GM18868 (cell line): ENCODE data around the gene SPATA13.

Source experiments
- ATAC-seq: cut with Tn5 transposase; IDR thresholded peaks from one replicate; pipeline ENCODE4 v1.9.1; 2021; ENCODE audit warnings: mild to moderate bottlenecking, moderate library complexity; ENCODE audit not compliant: unreplicated experiment

The SPATA13 gene

DNA sequence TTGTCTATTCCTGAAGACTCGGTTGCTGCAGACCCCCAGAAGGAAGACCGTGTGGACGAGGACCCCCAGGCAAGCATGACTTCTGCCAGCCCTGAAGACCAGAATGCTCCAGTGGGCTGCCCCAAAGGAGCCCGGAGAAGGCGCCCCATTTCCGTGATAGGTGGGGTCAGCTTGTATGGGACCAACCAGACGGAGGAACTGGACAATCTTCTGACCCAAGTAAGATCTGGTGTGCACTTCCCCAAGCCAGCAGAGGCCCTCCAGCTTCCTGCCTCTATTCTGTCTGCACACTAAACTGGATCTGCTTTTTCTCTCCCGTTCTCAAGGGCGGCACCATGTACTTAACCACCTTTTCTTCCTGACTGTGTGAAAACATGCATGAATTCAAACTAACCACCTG, 89.1 kb downstream of the SPATA13 start:
- no peak for ATAC-seq

DNA sequence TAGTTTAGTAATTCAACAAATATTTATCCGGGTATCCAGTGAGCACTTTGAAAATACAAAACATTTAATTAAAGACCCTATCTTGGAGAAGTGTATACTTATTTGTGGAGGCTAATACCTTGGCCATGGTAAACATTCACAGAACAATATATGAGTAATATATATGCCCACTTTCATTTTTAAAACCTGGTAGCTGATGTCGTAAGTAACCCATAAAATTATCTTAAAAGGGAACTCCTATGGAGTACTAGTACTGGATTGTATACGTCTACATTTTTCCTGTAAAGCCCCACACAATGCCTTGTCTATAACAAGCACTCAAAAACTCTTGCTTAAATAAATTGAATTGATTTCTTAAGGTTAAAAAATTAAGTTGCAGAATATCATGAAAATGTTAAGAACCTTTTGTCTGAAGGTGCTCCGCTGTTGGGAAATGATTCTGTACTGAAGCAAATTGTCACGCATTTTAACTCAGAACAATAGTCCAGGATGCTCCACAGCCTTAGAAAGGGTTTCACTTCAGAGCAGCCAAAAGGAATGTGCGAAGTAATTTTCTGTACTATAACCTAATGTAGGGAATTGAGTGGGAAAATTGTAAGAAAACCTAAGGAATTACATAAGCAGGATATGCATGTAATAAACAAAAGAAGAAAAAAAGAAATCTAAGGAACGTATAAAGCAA, 90.0 kb downstream of the SPATA13 start:
- ATAC-seq, result no peak

DNA sequence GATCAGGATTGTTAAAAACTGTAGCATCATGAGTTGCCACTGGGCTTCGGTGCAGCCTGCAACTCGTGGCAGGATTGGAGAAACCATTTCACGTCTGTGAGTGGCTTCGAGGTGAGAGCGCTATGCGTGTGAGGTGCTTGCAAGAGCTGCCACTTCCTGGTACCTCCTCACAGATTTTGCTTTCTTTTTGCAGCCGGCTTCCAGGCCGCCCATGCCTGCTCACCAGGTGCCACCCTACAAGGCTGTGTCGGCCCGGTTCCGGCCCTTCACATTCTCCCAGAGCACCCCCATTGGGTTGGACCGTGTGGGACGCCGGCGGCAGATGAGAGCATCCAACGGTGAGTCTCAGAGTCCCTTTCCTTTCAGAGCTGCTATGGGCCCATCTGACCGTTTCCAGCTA, 91.0 kb downstream of the SPATA13 start:
- ATAC-seq, result no peak

DNA sequence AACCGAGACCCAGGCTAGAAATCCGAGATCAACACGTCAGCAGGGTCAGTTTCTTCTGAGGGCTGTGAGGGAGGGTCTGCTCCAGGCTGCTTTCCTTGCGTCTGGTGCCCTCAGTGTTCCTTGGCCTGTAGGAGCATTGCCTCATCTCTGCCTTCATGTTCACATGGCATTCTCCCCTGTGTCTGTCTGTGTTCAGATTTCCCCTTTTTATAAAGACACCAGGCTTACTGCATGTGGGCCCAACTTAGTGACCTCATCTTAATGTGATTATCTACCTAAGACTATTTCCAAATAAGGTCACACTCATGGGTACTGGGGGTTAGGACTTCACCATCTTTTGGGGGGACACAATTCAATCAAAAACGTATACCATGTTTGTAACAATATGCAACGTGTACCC, 91.6 kb downstream of the SPATA13 start:
- no peak for ATAC-seq

DNA sequence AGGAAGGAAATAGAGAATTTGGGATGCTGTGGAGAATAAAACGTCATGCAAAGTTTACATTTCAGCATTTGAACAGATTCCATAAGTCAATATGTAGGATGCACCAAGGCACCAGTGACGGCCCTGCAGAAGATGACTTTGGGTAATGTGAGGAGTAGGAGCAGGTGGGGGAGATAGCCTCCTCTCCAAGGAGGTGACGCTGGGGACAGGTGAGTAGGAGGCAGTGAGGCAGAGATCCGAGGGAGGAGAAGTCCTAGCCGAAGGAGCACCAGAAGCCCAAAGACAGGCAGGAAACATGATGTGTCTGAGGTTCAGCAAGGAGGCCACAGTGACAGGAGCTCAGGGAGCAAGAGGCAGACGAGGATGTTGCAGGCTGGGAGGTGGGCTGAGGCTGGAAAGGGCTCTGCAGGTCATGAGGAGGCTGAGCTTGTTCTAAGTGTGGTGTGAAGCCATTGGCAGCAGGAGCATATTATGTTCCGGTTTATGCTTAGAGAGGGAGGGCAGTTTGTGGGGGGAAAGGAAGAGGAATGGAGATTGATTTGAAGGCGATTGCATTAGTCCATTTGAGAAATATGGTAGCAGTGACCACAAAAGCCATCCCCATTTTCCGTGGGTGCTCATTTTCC, 93.1 kb downstream of the SPATA13 start:
- ATAC-seq, result no peak

DNA sequence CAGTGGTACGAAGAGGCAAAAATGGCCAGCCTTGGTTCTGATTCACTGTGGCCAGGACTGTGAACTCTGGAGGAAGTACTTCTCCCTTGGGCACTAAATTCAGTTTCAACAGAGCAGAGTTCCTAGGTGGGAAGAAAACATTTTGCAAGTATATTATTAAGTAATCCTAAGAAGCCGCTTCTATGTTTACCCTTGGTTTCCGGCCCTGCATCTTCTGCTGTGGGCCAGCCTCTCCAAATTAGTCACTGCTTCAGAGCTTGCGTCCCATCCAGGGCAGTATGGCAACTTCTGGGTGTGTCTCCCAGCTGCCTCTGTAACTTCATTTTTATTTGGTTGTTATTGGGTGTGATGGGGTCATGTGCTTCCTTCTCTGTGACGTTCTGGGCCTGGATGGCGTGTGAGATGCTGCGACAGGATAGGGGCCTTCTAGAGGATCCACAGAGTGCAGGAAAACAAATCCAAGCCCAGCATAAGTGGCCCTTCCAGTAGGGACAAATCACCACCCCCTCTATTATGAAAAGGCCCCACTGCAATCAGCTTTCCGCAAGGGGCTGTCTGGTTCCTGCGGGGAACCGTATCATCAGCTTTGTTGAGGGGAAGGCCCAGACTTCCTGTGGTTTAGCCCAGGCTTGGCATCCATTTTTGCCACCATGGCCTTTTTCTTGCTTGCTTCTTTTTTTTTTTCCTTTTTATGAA, 93.8 kb downstream of the SPATA13 start:
- no peak for ATAC-seq

DNA sequence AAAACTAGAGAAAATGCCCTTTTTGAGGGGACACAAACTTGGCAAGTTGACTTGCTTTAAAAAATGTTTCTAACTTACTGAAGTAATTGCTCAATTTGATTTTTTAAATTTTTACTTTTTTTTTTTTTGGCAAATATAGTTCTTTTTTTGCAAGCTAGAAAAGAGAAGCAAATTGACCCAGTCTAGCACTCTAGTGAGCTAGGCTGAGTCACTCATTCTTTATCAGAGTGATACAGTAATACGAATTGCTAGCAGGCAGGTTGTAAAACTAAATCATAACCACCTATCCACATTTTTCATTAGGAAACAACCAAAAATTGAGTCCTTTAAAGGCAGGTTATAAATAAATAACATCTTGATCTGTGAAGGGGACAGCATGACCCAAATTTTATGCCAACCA, 97.0 kb downstream of the SPATA13 start:
- ATAC-seq, result no peak

DNA sequence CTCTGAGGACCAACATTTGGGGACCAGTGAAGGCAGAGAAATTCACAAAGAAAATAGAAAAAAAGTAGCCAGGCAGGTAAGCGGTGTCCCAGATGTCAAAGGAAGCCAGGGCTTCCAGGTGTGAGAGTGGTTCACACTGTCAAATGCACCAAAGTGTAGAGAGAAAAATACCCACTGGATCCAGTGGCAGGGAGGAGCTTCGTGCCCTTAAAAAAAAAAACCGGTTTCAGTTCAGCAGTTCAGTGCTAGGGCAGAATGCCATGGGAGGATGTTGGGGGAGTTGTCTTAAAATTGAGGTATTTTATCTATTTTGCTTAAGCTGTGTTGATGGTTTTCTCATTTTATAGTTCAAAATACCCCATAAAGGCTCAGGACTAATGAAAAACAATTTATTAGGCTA, 101.0 kb downstream of the SPATA13 start:
- no peak for ATAC-seq

DNA sequence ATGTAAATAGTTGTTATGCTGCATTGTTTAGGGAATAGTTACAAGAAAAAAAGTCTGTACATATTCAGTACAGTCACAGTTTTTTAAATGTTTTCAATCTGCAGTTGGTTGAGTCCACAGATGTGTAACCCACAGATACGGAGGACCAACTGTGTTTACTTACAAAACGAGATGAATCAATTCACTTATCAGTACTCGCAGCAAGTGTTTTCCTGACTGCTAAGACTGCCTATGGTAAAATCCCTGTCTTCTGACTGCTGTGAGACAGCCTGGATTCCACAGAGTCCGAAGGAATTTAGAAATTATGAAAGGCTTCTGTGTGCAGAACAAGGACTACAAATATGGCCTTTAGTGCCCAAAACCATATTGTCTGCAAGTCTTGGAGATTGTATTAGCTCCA, 103.1 kb downstream of the SPATA13 start:
- no peak for ATAC-seq

DNA sequence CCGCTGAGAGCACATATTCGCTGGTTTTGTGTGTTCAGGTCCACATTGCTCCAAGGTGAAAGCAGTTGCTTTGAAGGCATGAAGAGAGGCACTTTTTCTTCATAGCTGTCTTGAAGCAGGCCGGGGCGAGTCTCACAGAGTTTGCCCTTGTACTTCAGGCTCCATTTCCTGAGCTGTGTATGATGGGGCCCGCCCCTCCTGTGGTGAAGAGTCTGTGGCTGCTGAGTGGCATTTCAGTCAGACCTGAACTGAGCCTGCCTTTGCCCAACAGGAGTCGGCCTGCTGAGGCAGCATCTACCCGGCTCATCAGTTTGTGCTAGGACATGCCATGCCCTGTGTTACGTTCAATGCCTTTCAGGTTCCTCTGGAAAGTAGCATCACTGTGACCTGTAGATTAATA, 104.5 kb downstream of the SPATA13 start:
- peak; percentile 81 for ATAC-seq

DNA sequence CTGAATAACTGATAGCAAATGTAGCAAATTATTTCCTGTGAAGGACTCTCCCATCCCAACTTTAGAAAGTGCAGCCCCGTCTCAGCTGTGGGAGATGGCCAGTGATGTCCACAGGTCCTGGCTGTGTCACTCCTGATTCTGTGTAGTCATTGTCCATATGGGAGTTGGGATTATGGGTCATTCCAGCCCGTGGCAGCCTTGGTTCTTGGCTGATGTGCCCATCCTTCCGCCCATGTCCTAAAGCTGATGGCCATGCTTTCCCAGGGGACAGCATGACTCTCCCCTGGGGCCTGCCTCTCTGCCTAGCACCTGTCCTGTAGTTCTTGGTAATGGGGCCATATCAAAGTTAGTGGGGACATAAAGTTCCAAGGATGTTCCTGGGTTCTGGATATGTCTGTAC, 104.9 kb downstream of the SPATA13 start:
- ATAC-seq, result no peak

DNA sequence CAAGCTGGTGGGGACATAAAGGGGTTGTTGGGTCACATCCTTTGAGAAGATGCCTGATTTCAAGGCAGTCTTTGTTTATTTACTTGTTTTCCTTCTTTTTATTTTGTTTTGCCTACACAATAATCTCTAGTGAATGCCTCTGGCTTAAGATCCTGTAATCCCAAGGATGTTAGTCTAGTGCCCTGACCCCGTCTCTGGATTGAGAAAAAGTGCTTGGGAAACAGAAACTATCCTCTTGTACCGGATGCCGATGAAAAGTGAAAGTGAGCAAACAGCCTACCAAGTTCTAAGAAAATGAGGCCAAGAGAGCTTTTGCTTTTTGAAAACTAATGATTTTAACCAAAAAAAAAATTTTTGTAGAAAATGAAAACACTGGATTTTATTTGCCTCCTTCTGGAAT, 106.8 kb downstream of the SPATA13 start:
- no peak for ATAC-seq

DNA sequence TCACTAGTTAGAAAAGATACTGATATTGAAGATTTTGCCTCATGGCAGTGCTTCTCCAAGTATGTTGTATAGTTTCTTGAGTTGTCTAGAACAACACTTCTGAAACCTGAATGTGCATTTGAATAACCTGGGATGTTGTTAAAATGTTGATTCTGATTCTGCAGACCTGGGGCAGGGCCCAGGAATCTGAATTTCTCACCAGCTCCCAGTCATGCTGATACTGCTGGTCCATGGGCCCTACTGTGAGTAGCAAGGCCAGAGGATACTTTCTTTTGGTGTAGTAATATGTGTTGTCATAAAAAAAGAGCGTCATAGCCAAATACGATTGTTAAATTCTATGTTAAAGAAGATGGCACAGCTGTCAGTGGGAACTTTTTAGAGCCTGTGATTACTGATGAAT, 107.3 kb downstream of the SPATA13 start:
- ATAC-seq, result no peak

DNA sequence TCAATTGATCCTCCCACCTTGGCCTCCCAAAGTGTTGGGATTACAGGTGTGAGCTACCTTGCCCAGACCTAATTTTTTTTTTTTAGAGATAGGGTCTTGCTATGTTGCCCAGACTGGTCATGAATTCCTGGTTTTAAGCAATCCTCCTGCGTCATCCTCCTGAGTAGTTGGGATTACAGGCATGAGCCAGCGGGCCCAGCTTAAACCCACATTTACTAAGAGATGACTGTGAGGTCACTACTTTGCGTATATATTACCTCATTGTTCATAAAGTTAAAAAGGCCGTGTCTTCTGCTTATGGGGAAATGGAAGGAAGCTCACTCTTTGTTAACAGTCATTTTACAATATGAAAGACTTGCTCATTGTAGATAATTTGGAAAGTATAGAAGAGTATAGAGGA, 109.3 kb downstream of the SPATA13 start:
- ATAC-seq, result no peak

DNA sequence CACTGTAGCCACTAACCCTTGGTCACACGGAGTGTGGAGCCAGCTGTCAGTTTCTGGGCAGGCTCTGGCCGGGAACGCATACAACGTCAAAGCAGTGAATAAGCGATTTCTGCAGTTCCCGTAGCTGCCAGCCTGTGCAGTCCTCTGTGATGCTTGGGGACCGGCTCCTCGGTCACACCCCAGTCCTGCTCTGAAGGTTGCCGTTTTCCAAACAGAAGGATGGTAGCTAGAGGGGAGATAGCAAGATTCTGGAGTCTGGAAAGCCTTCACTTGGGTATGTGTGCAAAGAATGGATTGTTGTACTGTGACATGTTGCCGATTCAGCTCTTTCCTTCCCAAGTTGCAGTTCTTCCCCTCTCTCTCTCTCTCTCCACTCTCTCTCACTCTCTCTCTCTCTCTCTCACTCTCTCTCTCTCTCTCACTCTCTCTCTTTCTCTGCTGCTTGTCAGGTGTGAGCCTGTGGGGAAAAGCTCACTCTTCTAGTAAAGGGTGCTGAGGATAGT, 110.2 kb downstream of the SPATA13 start:
- peak; percentile 51 for ATAC-seq

DNA sequence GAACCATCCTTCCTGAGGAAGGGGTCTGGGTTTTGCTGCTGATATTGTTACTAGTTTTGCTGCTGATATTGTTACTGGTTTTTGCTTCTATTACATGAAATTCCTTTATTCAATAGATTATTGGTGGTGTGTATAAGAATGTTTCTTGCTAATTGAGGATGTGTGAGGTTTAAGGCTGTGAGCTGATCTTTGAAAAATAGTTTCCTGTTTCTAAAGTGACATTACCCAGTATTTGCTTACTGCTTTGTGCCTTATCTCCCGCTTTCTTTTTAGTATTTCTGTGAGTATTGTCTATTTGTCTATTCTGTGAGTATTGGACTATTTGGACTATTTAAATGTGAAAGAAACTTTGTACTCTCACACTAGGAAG, 110.7 kb downstream of the SPATA13 start:
- ATAC-seq, result no peak

DNA sequence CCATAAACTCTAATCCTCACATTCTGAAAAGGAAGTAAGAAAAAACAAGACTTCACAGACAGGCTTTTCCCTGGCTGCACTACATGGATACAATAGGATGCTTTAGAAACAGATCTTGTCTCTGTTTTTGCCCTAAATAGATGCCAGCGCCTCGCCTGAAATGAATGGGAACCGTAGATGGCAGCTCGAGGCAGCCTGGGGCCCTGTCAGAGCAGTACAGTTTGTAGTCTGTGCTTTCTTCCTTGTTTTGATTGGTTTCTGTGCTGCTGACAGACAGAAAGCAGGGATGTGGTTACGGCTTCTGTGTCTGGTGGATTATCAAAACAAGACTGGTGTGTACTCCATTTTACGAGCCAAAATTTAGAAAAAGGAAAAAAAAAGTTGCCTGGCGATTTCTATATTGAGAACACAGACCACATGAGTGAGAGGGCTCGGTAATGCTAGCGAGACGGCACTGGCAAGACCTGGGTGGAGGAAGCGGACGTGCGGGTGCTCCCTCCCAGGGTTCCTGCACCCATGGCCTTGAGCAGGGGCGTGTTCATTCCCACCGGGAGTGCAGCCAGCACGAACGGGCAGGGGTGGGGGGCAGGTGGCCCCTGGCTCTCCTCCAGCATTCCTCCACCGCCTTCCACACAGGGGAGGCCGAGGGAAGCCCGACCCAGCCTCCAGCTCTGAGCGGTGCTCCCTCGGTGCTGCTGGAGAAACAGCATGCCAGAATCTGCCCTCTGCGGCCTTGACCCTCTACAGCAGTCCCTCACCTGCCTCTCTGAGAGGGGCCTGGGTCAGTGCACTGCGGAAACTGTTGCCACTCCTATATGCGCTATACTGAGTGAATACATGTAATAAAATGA, 111.3 kb downstream of the SPATA13 start:
- ATAC-seq, result peak; percentile 47

DNA sequence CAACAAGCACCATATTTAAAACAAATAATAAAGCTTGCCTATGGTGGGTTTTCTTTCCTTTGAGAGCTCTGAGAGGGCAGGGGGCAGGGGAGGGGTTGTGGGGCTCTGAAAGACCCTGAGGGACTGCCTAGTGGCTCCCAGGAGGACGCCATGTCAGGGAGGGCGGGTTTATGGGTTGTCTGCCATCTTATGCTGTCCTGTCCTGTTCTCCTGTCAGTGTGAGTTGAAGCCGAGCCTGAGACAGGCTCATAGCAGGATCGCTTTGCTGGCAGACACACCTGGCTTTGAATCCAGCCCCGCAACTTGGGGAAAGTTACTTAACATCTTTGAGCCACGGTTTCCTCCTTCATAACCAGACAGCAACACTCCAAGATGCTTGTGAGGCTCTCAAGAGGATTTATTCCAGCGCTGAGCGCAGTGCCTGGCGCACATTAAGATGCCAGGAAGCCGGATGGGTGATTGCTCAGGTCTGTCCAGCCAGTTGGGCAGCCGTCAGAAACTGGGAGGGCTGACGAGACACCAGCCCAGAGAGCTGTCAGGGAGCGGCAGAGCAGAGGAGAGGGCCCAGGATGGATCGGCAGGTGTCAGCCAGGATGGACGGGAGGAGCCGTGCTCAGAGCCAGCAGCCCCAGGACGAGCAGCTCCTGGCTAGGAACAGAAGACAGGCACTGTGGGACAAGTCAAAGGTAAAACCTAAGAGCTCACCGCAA, 112.1 kb downstream of the SPATA13 start:
- ATAC-seq, result no peak

DNA sequence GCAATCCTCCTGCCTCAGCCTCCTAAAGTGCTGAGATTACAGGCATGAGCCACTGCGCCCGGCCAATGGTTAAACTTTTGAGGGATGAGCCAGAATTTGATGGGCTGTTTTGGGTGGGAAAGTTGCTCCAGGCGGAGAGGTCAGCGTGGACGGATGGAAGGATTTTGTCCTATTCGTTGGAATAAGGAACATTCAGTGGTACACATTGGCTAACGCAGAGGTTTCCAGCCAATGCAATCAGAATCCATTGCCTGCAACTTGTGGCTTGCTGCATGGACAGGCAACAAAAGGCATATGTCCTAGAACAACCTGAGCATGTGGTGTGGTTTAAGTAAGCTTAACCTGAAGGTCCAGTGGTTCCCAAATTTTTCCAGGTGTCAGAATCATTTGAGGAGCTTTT, 113.4 kb downstream of the SPATA13 start:
- no peak for ATAC-seq

DNA sequence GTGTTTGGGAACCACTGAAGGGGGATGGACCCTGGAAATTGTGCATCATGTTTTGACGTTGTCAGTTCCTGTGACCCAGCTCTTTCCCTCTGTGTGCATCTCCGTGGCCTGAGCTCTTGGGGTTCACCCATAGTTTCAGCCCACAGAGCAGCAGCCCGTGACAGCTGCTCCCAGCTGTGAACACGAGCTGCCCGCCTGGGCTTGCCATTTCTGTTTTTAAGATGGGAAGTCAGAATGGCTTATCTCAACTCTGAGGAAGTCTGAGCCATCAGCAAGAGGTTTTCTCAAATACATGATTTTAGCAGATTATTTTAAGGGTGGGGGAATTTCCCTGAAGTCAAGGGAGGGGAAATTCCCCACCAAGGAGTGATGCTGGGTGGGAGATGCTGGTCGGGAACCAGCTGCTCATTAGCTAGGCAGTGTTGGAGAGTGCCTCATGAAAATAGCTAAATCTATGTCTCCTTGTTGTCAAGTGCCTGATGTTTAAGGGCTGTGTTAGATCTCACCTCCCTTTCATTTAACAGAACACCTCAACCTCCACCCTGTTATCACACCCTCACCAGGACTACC, 114.0 kb downstream of the SPATA13 start:
- ATAC-seq, result peak; percentile 66
